ENCODE results near the gene DHX40. TPM values are rescaled to one million over a fixed set of nuclear protein-coding genes. Genes with fewer than 3 reads are reported as not detected.

Gene DHX40
- total and polyA plus RNA-seq, 8 donors, result 14.0 to 109 (median 23.0) TPM

GRCh38 chr17:59601130-59601529, 35.7 kb downstream of the DHX40 start:
- H3K27ac ChIP-seq, result no peak overlapping the region
- no peak for TF ChIP-seq POLR2AphosphoS5 (IDR thresholded peaks at IDR 0.05)
- no peak for TF ChIP-seq EP300 (IDR thresholded peaks at IDR 0.05)
- no peak for TF ChIP-seq POLR2A (IDR thresholded peaks at IDR 0.05)
- no peak for TF ChIP-seq CTCF (IDR thresholded peaks at IDR 0.05)

GRCh38 chr17:59607061-59607460, 41.7 kb downstream of the DHX40 start:
- WGBS, 5 donors, result 75 to 88% (median 85%) methylated on average over 3 of the region's 3 CpGs
- peaks cover 2 to 89% (median 83%) of the 10 kb centered on the region in 4 donors for H3K36me3 ChIP-seq
- DNase-seq, result no peak
- intact Hi-C loops (cut with DNase I; ENCODE audit: low total_unique reads), result no loop called here
- no peaks in the 10 kb centered on the region for H3K4me1 ChIP-seq
- no peak overlapping the region for H3K4me3 ChIP-seq
- no peak overlapping the region for H3K27ac ChIP-seq
- H3K27me3 ChIP-seq, result no peaks in the 10 kb centered on the region
- no peaks in the 10 kb centered on the region for H3K9me3 ChIP-seq
- TF ChIP-seq EP300 (IDR thresholded peaks at IDR 0.05) (no peak), CTCF (IDR thresholded peaks at IDR 0.05) (no peak), POLR2A (IDR thresholded peaks at IDR 0.05) (no peak), POLR2AphosphoS5 (IDR thresholded peaks at IDR 0.05) (no peak)

More at GRCh38 chr17:59601130-59601529, 35.7 kb downstream of the DHX40 start:
- Histone ChIP-seq H3K36me3 (peaks cover 6 to 66% (median 61%) of the 10 kb centered on the region in 4 donors), H3K4me1 (no peaks in the 10 kb centered on the region), H3K9me3 (no peaks in the 10 kb centered on the region), H3K4me3 (no peak overlapping the region), H3K27me3 (no peaks in the 10 kb centered on the region)
- WGBS, 5 donors, result 83 to 93% (median 86%) methylated on average over 2 of the region's 2 CpGs
- no peak for DNase-seq
- intact Hi-C loops (cut with DNase I; ENCODE audit: low total_unique reads), result no loop called here

- Histone ChIP-seq H3K27ac (no peak overlapping the region), H3K27me3 (no peaks in the 10 kb centered on the region), H3K36me3 (peaks cover 0 to 83% (median 75%) of the 10 kb centered on the region in 4 donors), H3K4me3 (no peak overlapping the region), H3K9me3 (no peaks in the 10 kb centered on the region), H3K4me1 (no peaks in the 10 kb centered on the region)
- TF ChIP-seq CTCF (IDR thresholded peaks at IDR 0.05) (no peak), POLR2A (IDR thresholded peaks at IDR 0.05) (no peak), EP300 (IDR thresholded peaks at IDR 0.05) (no peak), POLR2AphosphoS5 (IDR thresholded peaks at IDR 0.05) (no peak)
- WGBS, 5 donors, result 86 to 96% (median 90%) methylated on average over 5 of the region's 5 CpGs
- intact Hi-C loops (cut with DNase I; ENCODE audit: low total_unique reads), result no loop called here
- DNase-seq, result peak in 1 of 2 donors; percentile 18
Observed at GRCh38 chr17:59607817-59608403, 42.5 kb downstream of the DHX40 start.

- intact Hi-C loops (cut with DNase I; ENCODE audit: low total_unique reads), result no loop called here
- no peak for TF ChIP-seq CTCF (IDR thresholded peaks at IDR 0.05)
- TF ChIP-seq POLR2AphosphoS5 (IDR thresholded peaks at IDR 0.05), result no peak
- TF ChIP-seq EP300 (IDR thresholded peaks at IDR 0.05), result no peak
- TF ChIP-seq POLR2A (IDR thresholded peaks at IDR 0.05), result no peak
- no peak for DNase-seq
Observed at GRCh38 chr17:59611503-59611902, 46.1 kb downstream of the DHX40 start.

More at GRCh38 chr17:59611503-59611902, 46.1 kb downstream of the DHX40 start:
- Histone ChIP-seq H3K36me3 (peaks cover 0 to 52% (median 40%) of the 10 kb centered on the region in 4 donors), H3K4me1 (peaks cover 0 to 5% (median 2%) of the 10 kb centered on the region in 4 donors), H3K27ac (no peak overlapping the region), H3K4me3 (no peak overlapping the region), H3K27me3 (no peaks in the 10 kb centered on the region), H3K9me3 (no peaks in the 10 kb centered on the region)
